Muscle of back (tissue), 13 donors: Measurements from ENCODE around the gene TRIM74. TPM values are rescaled to one million over a fixed set of nuclear protein-coding genes. Genes with fewer than 3 reads are reported as not detected.
"Not testable (repeated sequence)": the region's sequence is repeated elsewhere in the genome, so short reads cannot be mapped to it uniquely, and the experiment has no call there.

Experiments used
- DNase-seq, 3 donors: peaks; one replicate each; pipeline versions ENCODE4 v3.0.0 to v3.0.0-alpha.2; 2013
- long read RNA-seq, 9 donors: transcript quantifications; one replicate each; lab custom pipeline, GENCODE V29; 2026
- polyA plus RNA-seq, 10 donors: library from polyadenylated mRNA; unstranded; fragments of 120-200 nt; gene quantifications; one replicate each; pipeline ENCODE4 v1.2.1, GENCODE V29; 2013; ENCODE audit not compliant: insufficient read length in 10 of 10

TRIM74 gene
- polyA plus RNA-seq = 1 to 10 TPM in 1 of 10 donors, under 1 TPM in 8, not detected in 1; 0.22 to 1.1 (median 0.59) TPM
- long read RNA-seq, donor 1 = 0 reads
- long read RNA-seq, donor 2 = 0 reads
- long read RNA-seq, donor 3 = 0 reads
- long read RNA-seq, donor 4 = 0 reads
- long read RNA-seq, donor 5 = 0 reads
- long read RNA-seq, donor 6 = 0 reads
- long read RNA-seq, donor 7 = 0 reads
- long read RNA-seq, donor 8 = 0 reads
- long read RNA-seq, donor 9 = 0 reads

DNA sequence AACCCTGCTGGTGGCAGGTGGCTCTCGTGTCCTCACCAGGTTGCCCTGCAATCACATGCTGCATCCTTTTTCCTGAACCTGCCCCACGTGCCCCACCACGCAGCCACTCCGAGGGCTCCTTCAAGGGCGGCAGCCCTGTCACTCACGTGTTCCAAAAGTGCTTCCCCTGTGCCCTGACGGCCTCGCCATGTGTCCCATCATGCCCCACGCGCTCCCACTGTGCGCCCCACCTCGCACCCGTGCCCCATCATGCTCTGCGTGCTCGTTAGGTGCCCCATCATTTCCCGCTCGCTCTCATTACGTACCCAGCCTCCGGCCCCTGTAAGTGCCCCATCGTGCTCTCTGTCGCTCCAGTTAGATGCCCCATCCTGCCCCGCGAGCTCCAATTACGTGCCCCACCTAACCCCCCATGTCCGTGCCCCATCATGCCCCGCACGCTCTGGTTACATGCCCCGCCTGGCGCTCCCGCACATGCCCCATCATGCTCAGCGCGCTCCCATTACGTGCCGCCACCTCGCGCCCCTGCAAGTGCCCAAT, at the start of gene TRIM74:
Gene TRIM74, minus strand, starts transcription at position 487 of the 537 bp plus-strand sequence. CDS start 3,309 bp downstream, outside the sequence.
- DNase-seq = not testable (repeated sequence)

DNA sequence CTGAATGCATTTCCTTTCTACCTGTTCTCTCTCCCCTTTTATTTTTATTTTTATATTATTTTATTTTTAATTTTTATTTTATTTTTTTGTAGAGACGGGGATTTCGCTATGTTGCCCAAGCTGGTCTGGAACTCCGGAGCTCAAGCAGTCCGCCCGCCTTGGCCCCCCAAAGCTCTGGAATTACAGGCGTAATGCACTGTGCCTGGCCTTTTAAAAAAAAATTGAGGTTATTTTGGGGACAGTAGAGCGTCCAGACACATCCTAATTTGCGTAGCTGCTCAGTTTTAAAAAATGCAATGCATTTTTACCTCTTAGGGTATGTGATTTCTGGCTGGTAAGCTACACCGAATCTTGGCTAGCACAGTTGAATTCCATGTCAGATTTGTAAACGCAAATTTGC, 37.2 kb upstream of the TRIM74 start:
- DNase-seq = not testable (repeated sequence)

DNA sequence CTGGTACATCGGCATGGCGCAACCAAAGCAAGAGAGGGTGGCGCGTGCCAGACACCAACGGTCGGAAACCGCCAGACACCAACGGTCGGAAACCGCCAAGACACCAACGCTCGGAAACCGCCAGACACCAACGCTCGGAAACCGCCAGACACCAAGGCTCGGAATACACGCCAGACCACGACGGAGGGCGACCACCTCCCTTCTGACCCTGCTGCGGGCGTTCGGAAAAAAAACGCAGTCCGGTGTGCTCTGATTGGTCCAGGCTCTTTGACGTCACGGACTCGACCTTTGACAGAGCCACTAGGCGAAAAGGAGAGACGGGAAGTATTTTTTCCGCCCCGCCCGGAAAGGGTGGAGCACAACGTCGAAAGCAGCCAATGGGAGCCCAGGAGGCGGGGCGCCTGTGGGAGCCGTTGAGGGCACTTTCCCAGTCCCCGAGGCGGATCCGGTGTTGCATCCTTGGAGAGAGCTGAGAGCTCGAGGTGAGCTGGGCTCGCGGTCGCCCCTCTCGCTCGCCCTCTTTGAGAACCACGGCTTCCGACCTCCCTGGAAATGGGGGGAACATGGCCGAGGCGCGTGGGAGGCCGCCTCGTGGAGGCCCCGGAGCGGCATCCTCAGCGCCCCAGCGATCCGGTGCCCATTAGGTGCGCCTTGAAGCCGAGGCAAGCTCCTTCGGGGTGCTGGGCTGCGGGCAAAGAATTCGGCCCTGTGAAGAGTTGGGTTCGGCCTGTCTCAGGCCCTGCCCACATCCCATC, 36.6 kb upstream of the TRIM74 start:
- peak; percentile 78 to 93 (median 88) for DNase-seq

DNA sequence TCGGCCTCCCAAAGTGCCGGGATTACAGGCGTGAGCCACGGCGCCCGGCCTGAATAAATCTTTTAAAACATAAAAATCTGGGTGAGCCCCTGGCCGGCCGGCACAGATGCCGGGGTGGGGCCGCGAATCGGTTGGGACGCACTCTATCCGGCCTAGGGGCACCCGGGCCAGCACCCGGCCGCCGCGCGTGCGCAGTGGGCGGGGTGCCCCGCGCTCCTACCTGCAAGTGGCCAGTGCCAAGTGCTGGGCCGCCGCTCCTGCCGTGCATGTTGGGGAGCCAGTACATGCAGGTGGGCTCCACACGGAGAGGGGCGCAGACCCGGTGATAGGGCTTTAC, 36.1 kb upstream of the TRIM74 start:
- not testable (repeated sequence) for DNase-seq

DNA sequence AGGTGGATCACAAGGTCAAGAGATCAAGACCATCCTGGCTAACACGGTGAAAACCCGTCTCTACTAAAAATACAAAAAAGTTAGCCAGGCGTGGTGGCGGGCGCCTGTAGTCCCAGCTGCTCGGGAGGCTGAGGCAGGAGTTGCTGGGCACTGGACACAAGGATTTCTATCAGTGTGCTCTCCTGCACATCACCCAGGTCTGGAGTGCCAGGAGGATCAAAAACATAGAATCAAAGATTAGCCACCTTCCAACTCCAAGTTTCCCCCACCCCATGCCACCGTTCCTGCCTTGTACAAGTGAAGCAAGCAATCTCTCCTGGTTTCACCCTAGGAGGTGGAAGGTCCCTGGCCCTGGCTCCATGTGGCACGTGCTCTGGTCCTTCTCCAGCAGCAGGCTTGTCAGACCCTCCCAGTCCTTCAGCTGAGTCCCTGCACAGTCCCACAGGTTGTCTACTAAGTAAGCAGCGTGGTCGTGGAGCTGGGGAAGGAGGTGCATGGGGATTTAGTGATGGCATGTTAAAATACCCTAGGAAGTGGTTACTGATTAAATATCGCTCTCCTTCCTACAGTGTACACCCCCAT, 28.7 kb upstream of the TRIM74 start:
- DNase-seq = not testable (repeated sequence)

DNA sequence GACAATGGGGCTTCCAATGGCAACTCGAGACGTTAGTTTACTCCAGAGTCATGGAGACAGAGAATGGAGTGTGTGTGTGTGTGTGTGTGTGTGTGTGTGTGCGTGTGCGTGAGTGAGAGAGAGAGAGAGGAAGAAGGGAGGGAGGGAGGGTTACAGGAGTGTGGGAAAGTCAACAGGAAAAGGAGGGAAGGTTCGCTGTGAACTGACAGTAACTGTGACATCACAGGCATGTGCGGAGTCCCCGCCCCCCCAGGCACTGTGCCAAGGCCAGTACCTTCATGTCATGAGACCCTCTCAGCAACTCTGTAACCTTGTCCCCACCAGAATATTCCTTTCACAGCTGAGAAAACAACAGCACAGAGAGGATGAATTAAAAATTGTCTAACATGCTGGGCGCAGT, 28.2 kb upstream of the TRIM74 start:
- DNase-seq = not testable (repeated sequence)

DNA sequence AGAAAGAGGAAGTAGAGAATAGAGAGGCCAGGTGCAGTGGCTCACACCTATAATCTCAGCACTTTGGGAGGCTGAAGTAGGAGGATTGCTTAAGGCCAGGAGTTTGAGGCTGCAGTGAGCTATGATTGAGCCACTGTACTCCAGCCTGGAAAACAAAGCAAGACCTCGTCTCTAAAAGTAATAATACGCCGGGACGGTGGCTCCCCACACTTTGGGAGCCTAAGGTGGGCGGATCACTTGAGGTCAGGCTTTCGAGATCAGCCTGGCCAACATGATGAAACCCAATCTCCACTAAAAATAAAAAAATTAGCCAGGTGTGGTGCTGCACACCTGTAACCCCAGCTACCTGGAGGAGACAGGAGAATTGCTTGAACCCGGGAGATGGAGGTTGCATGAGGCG, 26.2 kb upstream of the TRIM74 start:
- DNase-seq = not testable (repeated sequence)

DNA sequence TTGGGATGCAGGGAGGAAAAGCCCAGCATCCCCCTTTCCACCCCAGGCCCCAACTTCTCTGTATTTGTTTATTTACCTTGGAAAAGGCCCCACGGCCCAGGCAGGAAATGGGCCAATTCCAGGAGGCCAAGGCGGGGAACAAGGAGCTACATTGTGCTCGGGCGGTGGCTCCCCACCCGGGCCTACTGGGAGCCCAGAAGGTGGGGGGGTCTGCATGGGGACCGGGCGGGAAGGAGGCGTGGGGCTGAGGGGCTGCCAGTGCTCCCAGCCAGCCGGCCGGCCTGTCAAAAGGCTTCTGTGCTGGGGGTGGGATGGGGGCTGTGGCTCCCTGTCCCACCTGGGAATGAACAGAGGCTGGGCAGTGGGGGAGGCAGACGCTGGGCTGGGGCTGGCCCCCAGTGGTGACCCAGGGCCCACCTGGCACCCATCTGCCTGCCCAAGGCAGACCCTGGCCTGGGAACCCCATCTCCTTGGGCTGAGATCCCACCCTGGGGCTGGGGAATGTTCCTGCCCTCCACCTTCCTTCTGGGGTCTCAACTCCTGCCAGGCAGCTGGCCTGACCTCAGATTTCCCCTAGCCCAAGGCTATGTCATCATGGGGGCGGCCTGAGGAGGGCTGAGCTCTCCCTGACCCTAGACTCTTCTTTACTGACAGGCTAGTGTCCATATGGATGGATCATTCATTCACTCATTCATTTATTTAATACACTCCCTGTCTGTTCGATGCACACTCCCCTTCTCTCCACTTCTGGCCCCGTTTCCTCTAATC, 21.1 kb upstream of the TRIM74 start:
- DNase-seq = not testable (repeated sequence)

DNA sequence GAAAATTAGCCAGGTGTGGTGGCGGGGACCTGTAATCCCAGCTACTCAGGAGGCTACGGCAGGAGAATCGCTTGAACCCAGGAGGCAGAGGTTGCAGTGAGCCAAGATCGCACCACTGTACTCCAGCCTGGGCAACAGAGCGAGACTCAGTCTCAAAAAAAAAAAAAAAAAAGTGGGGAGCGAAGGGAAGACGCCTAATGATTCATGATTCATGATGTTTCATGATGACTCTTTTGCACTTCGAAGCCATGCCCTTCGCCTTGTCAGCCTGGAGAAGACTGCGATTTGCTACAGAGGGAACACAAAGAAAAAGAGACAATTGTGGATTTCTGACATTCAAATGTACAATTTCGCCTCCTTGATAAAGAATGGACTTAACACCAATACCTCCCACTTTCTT, 12.8 kb upstream of the TRIM74 start:
- DNase-seq = not testable (repeated sequence)

DNA sequence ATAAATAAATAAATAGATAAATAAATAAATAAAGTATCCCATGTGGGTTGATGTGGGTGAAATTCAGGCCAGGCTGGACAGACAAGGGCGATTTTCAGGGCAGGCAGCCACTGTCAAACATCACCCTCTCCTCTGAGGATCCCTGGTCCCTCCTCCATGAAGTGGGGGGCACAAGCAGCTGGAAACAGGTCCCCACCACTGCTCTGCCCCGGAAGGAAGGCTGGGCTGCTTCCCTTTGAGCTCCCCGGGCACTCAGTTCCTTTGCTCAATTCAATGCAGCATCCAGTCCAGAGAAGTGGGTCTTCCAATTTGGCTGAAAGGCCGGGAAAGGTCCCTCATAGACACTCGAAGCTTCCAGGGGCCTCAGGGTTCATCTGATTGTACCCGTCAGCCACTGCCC, 11.1 kb upstream of the TRIM74 start:
- DNase-seq = not testable (repeated sequence)

DNA sequence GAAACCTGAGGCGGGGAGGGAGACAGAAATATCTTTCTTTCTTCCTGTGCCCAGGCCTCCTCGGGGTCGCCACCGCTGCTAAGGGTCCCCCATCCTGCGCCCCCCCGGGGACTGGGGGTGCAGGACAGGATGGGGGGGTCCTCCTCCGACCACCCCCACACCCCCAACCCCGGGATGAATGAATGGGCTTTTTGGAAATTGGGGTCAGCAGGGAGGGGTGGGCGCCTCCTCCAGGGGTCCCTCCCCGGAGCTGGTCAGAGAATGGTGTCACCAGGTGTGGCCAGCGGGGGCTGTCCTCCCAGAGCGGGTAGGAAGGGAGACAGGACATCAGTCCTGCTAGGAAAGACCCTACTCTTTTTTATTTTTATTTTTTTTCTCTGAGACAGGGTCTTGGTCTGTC, 7.2 kb upstream of the TRIM74 start:
- not testable (repeated sequence) for DNase-seq

DNA sequence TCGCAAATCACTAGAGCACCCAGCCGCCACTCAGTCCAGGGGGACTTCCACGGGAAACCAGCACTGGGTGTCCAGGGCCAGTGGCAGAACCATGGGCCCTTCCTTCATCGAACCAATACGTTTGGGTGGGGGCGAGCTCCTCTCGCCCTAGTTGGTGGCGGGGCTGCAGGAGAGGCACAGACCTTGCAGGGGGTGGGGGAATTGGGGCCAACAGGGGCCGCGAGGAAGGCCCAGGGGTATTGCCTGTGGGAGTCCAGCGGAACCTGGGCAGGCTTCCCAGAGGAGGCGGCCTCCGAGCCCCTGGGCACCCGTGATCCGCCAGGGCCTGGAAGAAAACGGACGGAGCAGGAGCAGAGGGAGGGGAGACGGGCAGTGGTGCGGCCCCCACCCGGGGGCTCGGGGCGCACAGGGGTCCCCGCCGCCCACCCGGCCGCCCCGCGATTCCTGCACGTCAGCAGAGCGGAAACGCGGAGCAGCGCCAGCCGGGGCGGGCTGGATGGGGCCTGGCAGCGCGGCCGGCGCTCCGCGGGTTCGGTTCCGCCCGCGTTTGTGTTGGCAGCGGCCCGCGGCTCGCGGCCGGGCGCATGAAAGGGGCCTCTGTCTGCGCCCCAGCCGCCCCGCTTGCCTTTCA, 6.5 kb upstream of the TRIM74 start:
- DNase-seq = not testable (repeated sequence)

DNA sequence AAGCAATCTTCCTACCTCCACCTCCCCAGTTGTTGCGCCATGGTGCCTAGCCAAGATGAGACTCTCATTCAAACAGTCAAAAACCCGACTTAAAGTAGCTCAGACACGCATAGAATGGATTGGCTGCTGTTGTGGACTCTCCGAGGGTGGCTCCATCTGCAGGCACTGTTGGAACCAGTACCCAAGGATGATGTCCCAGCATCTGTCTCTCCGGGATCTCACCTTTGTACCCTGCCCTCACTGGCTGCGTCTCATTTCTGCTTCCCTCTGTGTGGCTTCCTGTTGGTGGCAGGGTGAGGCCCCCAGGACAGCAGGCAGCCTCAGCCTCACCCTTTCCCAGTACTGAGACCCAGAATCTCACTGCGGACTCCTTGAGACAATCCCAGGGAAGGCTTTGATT, 5.5 kb upstream of the TRIM74 start:
- not testable (repeated sequence) for DNase-seq

DNA sequence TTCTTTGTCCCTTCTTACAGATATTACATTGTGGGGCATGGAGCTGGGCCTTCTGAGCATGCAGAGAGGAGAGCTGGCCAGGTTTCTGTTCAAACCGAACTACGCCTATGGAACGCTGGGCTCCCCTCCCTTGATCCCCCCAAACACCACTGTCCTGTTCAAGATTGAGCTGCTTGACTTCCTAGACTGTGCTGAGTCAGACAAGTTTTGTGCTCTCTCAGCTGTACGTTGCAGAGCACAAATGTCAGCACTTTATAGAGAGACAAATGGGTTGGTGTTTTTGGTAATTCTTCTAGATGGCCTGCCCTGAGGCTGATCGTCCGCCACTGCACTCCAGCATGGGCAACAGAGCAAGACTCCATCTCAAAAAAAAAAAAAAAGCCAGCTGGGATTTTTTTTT, 2.2 kb upstream of the TRIM74 start:
- DNase-seq = not testable (repeated sequence)

DNA sequence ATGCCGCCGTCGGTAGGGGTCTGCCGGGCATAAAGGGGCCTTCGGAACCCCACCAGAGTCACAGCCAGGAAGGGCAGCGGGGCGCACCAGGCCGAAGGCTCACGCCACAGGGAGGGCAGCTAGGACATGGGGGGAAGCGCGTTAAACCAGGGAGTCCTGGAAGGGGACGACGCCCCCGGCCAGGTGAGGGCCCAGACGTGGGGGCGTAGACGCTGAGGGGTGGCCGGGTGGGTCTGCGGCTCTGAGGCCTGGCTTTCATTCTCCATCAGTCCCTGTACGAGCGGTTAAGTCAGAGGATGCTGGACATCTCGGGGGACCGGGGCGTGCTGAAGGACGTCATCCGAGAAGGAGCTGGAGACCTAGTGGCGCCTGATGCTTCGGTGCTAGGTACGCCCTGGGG, 422 bp upstream of the TRIM74 start:
- not testable (repeated sequence) for DNase-seq

DNA sequence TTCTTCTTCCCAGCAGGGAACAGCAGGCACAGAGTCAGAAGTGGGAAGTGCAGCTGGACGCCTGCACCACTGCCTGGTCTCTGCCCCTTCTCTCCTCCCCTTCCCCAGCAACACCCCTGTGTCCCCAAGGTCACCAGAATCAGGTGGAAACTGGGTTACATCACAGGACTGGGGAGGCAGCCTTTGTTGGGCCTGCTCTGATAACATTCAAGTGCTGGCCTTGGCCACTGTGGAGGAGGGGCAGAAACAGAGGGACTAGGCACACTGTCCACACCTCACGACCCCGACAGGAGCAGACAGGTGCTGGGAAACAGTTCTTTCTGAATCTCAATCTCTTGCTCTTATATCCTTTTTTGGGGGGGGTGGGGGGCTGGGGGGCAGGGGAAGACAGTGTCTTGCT, 2.4 kb downstream of the TRIM74 start:
- DNase-seq = not testable (repeated sequence)

DNA sequence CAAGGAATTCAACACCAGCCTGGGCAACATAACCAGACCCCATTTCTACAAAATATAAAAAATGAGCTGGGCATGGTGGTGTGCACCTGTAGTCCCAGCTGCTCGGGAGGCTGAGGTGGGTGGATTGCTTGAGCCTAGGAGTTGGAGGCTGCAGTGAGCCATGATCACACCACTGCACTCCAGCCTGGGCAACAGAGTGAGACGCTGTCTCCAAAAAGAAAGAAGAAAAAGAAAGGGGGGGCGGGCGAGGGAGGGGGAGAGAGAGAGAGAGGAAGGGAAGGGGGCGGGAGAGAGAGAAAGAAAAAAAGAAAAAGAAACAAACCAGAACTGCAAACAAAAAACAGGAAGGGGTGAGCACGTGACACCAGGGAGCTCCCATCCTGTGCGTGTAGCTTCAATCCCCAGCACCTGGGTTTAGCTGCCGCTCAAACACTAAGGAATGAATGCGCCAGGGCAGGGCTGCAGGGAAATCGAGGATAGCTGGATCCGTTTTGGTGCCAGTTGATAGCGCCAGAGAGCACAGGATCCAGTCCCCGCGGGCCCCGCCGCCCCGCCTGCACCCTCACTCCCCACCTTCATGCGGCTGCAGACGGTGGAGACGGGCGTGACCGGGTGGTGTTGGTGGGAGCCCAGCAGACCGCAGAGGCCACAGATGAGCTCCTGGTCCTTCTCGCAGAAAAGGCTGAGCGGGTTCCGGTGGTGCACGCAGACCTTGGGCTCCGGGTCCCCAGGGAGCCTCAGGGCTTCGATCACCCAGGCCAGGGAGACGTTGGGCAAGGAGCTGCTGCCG, 3.9 kb downstream of the TRIM74 start:
- not testable (repeated sequence) for DNase-seq

DNA sequence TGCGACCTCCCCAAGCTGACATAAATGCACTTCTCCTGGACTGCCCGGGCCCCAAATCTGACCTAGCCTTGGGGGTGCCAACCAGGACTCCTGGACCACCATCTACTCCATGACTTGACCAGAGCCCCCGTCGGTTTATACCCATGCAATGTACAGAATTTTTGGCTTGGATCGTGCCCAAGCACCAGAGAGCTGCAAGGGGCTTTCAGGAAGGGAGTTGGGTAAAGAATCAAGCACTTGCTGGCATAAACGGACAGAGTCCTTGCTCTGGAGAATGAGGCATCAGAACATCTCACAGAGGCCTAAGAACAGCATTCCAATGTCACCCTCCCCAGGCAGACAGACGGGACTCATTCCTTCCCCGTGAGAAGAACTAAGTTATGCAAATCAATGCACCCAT, 6.2 kb downstream of the TRIM74 start:
- DNase-seq = not testable (repeated sequence)

DNA sequence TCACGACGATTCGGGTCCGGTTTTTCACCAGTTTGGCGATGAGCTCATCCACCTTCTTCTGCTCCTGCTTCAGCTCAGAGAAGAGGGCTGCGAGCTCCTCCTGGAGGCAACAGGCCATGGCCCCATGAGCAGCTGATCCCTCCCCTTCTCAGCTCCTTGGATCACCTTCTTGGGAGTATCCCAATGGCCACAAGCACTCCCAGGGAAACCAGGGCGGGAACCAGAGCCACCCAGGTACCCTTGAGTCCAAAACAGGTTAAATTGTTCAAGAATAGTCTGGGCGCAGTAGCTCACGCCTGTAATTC, 8.0 kb downstream of the TRIM74 start:
- not testable (repeated sequence) for DNase-seq

DNA sequence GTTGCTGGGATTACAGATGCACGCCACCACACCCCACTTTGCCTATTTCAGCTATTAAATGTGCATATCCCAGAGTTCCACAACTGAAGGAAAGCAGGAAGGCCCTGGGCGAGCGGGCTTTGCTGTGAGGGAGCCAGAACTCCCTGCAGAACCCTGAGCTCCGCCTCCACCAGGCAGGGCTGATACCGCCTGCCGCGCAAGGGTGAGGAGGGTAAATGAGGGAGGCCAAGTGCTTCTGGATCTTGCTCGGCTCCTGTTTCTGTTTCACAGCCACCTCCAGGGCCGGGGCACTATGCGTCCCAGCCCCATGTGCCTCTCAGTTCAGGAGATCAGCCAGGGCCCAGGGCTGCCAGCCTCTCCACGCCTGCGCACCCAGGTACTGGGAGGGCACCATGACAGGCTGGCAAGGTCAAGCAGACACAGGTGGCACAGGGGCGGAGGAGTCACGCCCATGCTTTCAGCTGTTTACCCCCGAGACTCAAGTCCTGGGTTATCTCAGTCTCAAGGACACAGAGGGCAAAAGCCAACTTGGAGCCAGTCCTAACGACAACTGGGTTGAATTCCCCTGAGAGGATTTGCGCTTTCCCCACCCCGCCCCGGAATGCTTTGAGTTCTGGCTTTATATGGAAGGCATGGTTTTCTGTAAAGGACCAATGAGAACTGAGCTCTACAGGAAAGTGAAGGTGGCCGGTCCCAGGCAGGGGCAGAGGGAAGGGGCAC, 8.5 kb downstream of the TRIM74 start:
- not testable (repeated sequence) for DNase-seq
